ENCODE measurements around the gene TRIM71. TPM values are rescaled to one million over a fixed set of nuclear protein-coding genes. Genes with fewer than 3 reads are reported as not detected.
"Not testable (repeated sequence)": the region's sequence is repeated elsewhere in the genome, so short reads cannot be mapped to it uniquely, and the experiment has no call there.

Gene TRIM71
- polyA plus RNA-seq, 3 donors, result 0.02 to 0.33 (median 0.06) TPM

GRCh38 chr3:32844322-32844654 lies 26.5 kb downstream of the TRIM71 start:
- no peaks in the 10 kb centered on the region for H3K36me3 ChIP-seq (replicated peaks in 1 of 2; ENCODE audit: control insufficient read depth in 1 of 2, insufficient read depth in 2 of 2, low read length in 2 of 2)

GRCh38 chr3:32844914-32845313 lies 27.1 kb downstream of the TRIM71 start:
- DNase-seq, result no peak
- intact Hi-C loops (cut with micrococcal nuclease), result no loop called here
- Histone ChIP-seq H4K20me1 (ENCODE audit: insufficient read depth, low read length) (no peaks in the 10 kb centered on the region), H3K79me2 (ENCODE audit: insufficient read depth, low read length) (peaks cover 9% of the 10 kb centered on the region), H3K9me3 (replicated peaks in 1 of 2; ENCODE audit: control insufficient read depth in 1 of 2, insufficient read depth in 1 of 2, low read length in 2 of 2) (no peaks in the 10 kb centered on the region), H3K4me3 (replicated peaks in 1 of 3; ENCODE audit: low read depth in 2 of 3, low read length in 3 of 3) (no peak overlapping the region), H3K9ac (ENCODE audit: insufficient read depth, low read length, poor library complexity, severe bottlenecking) (no peak overlapping the region), H3K27me3 (ENCODE audit: control insufficient read depth in 2 of 2, insufficient read depth in 2 of 2, low read length in 2 of 2) (no peaks in the 10 kb centered on the region), H3K4me2 (replicated peaks; ENCODE audit: extremely low read depth, low read length, poor library complexity, severe bottlenecking) (no peak overlapping the region), H3K4me1 (ENCODE audit: control insufficient read depth in 1 of 2, insufficient read depth in 2 of 2, low read length in 2 of 2) (peaks cover 25 to 32% of the 10 kb centered on the region in 2 donors), H2AFZ (ENCODE audit: insufficient read depth, low read depth, low read length, poor library complexity, severe bottlenecking) (no peak overlapping the region), H3K36me3 (replicated peaks in 1 of 2; ENCODE audit: control insufficient read depth in 1 of 2, insufficient read depth in 2 of 2, low read length in 2 of 2) (no peaks in the 10 kb centered on the region), H3K27ac (ENCODE audit: low read depth in 1 of 2, low read length in 2 of 2) (no peak overlapping the region)
- peaks cover 0 to 3% (median 0%) of the 10 kb centered on the region in 3 donors for H3K27me3 Mint-ChIP-seq (ENCODE audit: low read depth in 3 of 3)
- peaks cover 40% of the 10 kb centered on the region for H3K4me1 Mint-ChIP-seq
- WGBS (ENCODE audit: insufficient coverage), result no CpG with 5 or more reads among the region's 1 CpG
- no peaks in the 10 kb centered on the region for H3K36me3 Mint-ChIP-seq
- peak overlapping the region in 1 of 7 donors; percentile 37 for H3K27ac Mint-ChIP-seq
- H3K4me3 Mint-ChIP-seq, result no peak overlapping the region
- TF ChIP-seq, protein P1, sequence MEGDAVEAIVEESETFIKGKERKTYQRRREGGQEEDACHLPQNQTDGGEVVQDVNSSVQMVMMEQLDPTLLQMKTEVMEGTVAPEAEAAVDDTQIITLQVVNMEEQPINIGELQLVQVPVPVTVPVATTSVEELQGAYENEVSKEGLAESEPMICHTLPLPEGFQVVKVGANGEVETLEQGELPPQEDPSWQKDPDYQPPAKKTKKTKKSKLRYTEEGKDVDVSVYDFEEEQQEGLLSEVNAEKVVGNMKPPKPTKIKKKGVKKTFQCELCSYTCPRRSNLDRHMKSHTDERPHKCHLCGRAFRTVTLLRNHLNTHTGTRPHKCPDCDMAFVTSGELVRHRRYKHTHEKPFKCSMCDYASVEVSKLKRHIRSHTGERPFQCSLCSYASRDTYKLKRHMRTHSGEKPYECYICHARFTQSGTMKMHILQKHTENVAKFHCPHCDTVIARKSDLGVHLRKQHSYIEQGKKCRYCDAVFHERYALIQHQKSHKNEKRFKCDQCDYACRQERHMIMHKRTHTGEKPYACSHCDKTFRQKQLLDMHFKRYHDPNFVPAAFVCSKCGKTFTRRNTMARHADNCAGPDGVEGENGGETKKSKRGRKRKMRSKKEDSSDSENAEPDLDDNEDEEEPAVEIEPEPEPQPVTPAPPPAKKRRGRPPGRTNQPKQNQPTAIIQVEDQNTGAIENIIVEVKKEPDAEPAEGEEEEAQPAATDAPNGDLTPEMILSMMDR (IDR thresholded peaks at IDR 0.05), result no peak
- no peaks in the 10 kb centered on the region for H3K9me3 Mint-ChIP-seq

More at GRCh38 chr3:32844322-32844654, 26.5 kb downstream of the TRIM71 start:
- Mint-ChIP-seq H3K36me3 (no peaks in the 10 kb centered on the region), H3K27me3 (ENCODE audit: low read depth in 3 of 3) (peaks cover 0 to 3% (median 0%) of the 10 kb centered on the region in 3 donors), H3K4me3 (no peak overlapping the region), H3K4me1 (peaks cover 40% of the 10 kb centered on the region), H3K27ac (peak overlapping the region in 1 of 7 donors; percentile 51), H3K9me3 (no peaks in the 10 kb centered on the region)
- no peak overlapping the region for H3K4me3 ChIP-seq (replicated peaks in 1 of 3; ENCODE audit: low read depth in 2 of 3, low read length in 3 of 3)
- no peak for DNase-seq
- TF ChIP-seq, protein P1 (IDR thresholded peaks at IDR 0.05), result no peak
- H3K27ac ChIP-seq (ENCODE audit: low read depth in 1 of 2, low read length in 2 of 2), result no peak overlapping the region
- H3K4me2 ChIP-seq (replicated peaks; ENCODE audit: extremely low read depth, low read length, poor library complexity, severe bottlenecking), result no peak overlapping the region
- H4K20me1 ChIP-seq (ENCODE audit: insufficient read depth, low read length), result no peaks in the 10 kb centered on the region
- H3K4me1 ChIP-seq (ENCODE audit: control insufficient read depth in 1 of 2, insufficient read depth in 2 of 2, low read length in 2 of 2), result peaks cover 25 to 30% of the 10 kb centered on the region in 2 donors
- 94% methylated on average over 5 of the region's 7 CpGs for WGBS (ENCODE audit: insufficient coverage)
- no peak overlapping the region for H2AFZ ChIP-seq (ENCODE audit: insufficient read depth, low read depth, low read length, poor library complexity, severe bottlenecking)
- H3K27me3 ChIP-seq (ENCODE audit: control insufficient read depth in 2 of 2, insufficient read depth in 2 of 2, low read length in 2 of 2), result no peaks in the 10 kb centered on the region
- intact Hi-C loops (cut with micrococcal nuclease), result no loop called here
- H3K9me3 ChIP-seq (replicated peaks in 1 of 2; ENCODE audit: control insufficient read depth in 1 of 2, insufficient read depth in 1 of 2, low read length in 2 of 2), result no peaks in the 10 kb centered on the region
- peaks cover 9% of the 10 kb centered on the region for H3K79me2 ChIP-seq (ENCODE audit: insufficient read depth, low read length)
- no peak overlapping the region for H3K9ac ChIP-seq (ENCODE audit: insufficient read depth, low read length, poor library complexity, severe bottlenecking)

- H3K4me3 Mint-ChIP-seq; H3K27me3 ChIP-seq (ENCODE audit: control insufficient read depth in 2 of 2, insufficient read depth in 2 of 2, low read length in 2 of 2); H3K27ac Mint-ChIP-seq; H3K9me3 Mint-ChIP-seq; H2AFZ ChIP-seq (ENCODE audit: insufficient read depth, low read depth, low read length, poor library complexity, severe bottlenecking); H3K79me2 ChIP-seq (ENCODE audit: insufficient read depth, low read length); H3K36me3 Mint-ChIP-seq; H3K36me3 ChIP-seq (replicated peaks in 1 of 2; ENCODE audit: control insufficient read depth in 1 of 2, insufficient read depth in 2 of 2, low read length in 2 of 2); H3K4me3 ChIP-seq (replicated peaks in 1 of 3; ENCODE audit: low read depth in 2 of 3, low read length in 3 of 3); H3K27me3 Mint-ChIP-seq (ENCODE audit: low read depth in 3 of 3); H3K9ac ChIP-seq (ENCODE audit: insufficient read depth, low read length, poor library complexity, severe bottlenecking); H4K20me1 ChIP-seq (ENCODE audit: insufficient read depth, low read length); intact Hi-C loops (cut with micrococcal nuclease); H3K4me2 ChIP-seq (replicated peaks; ENCODE audit: extremely low read depth, low read length, poor library complexity, severe bottlenecking); DNase-seq; H3K9me3 ChIP-seq (replicated peaks in 1 of 2; ENCODE audit: control insufficient read depth in 1 of 2, insufficient read depth in 1 of 2, low read length in 2 of 2); H3K27ac ChIP-seq (ENCODE audit: low read depth in 1 of 2, low read length in 2 of 2): not testable (repeated sequence)
- 100% methylated on average over 2 of the region's 6 CpGs for WGBS (ENCODE audit: insufficient coverage)
- peaks cover 25 to 38% of the 10 kb centered on the region in 2 donors for H3K4me1 ChIP-seq (ENCODE audit: control insufficient read depth in 1 of 2, insufficient read depth in 2 of 2, low read length in 2 of 2)
- peaks cover 45% of the 10 kb centered on the region for H3K4me1 Mint-ChIP-seq
These were observed 27.7 kb downstream of the TRIM71 start for GRCh38 chr3:32845546-32845945.

Data from CD14-positive monocyte (primary cell).